Measurements from ENCODE around the gene EMD.
"Not testable (repeated sequence)": the region's sequence is repeated elsewhere in the genome, so short reads cannot be mapped to it uniquely, and the experiment has no call there.

The EMD gene

GRCh38 chrX:154371017-154371788, 7.9 kb upstream of the EMD start:
- peak; percentile 75 for DNase-seq (ENCODE audit: low spot score)

DNA sequence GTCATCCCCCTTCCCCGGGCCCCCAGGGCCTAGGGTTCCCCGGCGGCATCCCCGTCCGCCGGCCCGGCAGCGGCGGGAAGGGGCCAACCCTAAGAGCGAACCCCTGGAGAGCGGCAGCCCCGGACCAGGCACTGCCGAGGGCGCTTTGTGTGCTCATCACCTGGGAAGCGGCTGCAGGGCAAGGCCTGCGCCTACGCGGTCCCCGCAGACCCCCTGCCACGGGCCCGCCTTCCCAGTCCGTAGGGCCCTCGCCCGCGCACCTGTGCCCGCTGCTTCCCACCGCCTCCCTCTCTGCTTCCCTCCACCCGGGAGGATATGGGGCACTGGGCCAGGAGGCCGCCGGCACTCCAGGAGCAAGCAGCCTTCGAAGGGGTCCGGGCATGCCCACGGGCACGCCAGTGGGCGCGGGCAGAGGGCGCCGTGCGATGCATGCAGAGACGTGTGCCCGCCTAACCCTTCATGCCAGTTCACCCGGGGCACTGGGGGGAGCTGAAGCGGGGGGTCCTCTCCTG, 7.2 kb upstream of the EMD start:
- no peak for DNase-seq (ENCODE audit: low spot score)

- no peak for DNase-seq (ENCODE audit: low spot score)
These were observed 6.5 kb upstream of the EMD start for GRCh38 chrX:154372612-154373022.

DNA sequence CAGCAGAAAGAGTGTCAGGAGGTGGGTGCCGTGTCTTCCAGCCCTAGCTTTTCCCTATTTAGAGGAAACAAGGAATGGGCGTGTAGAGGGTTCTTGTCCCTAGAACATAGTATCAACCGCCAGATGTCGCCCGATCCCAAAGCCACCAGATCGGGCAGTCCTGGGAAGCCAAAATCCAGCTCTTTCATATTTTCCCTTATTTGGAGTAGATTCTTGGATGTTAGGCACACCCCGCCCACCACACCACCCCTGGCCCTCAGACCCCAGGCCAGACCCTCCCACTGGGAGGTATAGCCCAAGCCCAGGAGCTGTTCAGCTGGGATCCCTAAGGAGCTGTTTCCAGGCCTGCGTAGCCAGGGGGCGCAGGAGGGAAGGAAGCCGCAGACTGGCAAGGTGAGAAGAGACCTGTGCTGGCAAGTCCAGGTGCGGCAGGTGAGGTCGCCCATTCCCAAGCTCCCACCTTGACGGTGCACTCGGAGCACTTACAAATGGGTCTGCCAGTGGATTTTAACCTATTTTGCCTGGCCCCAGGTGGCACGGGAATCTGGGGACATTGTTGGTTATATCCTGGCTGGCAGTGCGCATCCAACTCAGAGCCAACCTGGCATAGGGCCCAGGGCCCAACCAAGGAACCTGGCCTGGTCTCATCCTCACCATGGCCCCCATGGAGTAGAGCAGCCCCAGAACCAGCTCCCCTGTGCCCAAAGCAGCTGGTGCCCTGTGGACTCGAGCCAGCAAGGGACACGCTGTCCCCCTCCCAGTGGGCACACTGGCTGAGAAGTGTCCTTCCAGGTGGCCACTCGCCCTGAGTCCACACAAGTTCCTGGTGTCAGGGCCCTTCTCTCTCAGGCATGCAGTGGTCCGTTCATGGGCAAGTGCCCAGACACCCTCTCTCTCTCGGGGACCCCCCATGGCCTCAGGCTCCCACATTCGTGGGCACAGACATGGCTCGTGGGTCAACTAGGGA, 5.5 kb upstream of the EMD start:
- DNase-seq (ENCODE audit: low spot score) = no peak

DNA sequence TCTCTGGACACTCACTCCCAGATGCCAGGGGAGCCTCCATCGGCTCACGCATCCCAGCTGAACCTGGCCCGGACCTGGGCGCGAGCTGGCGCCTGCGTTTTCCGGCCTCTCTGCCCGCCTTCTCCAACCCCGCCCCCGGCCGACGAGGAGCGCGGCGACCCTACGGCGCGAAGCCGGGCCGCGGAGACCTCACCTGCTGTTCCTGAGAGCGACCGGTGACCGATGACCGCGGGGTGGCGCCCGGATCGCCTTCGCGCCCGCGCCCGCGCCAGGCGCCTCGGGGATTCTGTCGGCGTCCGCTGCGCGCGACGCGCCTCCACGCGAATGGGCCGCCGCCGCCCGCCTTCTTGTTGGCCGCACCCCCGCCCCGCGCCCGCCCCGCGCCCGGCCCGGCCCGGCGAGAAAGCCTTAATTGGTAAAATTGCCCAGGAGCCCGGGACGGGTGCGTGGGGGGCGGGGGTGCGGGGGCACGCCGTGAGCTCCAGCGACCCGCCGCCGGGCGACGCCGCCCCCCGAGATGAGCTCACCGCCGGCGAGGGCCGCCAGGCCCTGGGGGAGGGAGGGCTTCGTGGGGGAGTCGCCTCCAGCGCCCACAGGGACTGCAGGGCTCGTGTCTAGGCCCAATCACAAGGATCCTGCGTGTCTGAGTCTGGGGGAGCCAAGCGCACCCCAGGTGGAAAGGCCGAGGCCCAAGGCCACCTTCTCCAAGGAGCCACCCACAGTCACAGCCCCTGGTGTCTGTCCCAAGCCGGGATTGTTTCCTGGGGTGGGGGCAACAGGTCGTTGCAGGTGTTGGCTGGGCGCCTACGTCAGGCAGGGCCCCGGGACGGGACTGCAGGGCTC, 4.6 kb upstream of the EMD start, which contains the start of gene FLNA:
TSS of gene FLNA (minus strand) at position 322 of the 843 bp plus-strand sequence. CDS start 3,389 bp downstream, outside the sequence.
- DNase-seq (ENCODE audit: low spot score) = no peak

GRCh38 chrX:154375156-154375504, 4.0 kb upstream of the EMD start:
- DNase-seq (ENCODE audit: low spot score) = no peak

DNA sequence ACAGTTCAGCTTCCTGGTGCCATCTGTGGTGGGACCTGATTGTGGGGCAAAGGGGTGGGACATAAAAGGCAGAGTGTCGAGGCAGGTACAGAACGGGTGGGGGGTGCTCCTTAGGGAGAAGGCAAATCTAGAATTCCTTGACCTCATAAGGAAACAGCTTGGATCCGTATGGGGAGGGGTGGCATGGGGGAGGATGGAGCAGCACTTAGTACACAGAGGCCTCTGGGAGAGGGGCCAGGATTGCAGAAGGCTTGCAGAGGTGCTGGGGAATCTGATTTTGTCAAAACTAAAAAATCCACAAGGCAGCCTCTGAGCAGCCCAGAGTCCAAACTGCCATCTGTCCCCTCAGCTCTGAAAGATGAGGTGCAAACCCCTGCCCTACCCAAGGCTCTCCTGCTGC, 2.3 kb upstream of the EMD start:
- no peak for DNase-seq (ENCODE audit: low spot score)

- no peak for DNase-seq (ENCODE audit: low spot score)
These were observed 866 bp upstream of the EMD start for GRCh38 chrX:154378059-154378798.

- DNase-seq (ENCODE audit: low spot score) = no peak
These were observed 465 bp downstream of the EMD start for GRCh38 chrX:154379569-154379951.

DNA sequence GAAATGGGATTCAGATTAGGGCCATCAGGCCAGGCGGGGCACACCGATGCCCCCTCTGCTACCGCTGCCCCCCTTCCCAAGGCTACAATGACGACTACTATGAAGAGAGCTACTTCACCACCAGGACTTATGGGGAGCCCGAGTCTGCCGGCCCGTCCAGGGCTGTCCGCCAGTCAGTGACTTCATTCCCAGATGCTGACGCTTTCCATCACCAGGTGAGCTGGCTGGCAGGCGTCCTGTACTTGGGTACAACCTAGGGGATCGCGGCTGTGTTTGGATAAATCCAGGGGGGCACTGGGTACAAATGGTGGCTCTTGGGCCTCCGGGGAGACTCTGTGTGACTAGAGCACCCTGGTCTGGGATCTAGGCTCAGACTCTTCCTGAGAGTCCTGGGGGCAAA, 1.1 kb downstream of the EMD start:
- DNase-seq (ENCODE audit: low spot score) = no peak

DNA sequence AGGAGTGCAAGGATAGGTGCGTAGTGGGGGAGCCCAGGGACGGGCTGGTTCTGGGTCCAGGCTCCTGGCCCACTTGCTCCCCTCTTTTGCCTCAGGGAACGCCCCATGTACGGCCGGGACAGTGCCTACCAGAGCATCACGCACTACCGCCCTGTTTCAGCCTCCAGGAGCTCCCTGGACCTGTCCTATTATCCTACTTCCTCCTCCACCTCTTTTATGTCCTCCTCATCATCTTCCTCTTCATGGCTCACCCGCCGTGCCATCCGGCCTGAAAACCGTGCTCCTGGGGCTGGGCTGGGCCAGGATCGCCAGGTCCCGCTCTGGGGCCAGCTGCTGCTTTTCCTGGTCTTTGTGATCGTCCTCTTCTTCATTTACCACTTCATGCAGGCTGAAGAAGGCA, 1.7 kb downstream of the EMD start:
- DNase-seq (ENCODE audit: low spot score) = no peak

DNA sequence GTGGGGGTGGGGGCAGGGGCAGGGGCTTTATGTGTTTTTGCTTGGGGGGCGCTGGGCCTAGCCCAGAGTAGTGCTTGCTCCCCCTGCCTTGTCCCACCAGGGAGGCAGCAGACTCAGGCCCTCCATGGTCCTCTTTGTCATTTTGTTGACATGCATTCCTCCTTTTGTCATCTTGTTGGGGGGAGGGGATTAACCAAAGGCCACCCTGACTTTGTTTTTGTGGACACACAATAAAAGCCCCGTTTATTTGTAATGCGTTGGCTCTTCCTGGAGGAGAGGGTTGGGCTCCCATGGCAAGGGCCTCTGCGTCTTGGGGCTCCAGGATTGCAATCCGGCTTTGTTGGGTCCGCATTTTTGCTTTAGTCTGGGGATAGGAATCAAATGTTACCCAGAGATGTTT, 2.2 kb downstream of the EMD start:
- no peak for DNase-seq (ENCODE audit: low spot score)

GRCh38 chrX:154382483-154383069, 3.5 kb downstream of the EMD start:
- no peak for DNase-seq (ENCODE audit: low spot score)

- no peak for DNase-seq (ENCODE audit: low spot score)
These were observed 4.5 kb downstream of the EMD start for GRCh38 chrX:154383359-154384283.

DNA sequence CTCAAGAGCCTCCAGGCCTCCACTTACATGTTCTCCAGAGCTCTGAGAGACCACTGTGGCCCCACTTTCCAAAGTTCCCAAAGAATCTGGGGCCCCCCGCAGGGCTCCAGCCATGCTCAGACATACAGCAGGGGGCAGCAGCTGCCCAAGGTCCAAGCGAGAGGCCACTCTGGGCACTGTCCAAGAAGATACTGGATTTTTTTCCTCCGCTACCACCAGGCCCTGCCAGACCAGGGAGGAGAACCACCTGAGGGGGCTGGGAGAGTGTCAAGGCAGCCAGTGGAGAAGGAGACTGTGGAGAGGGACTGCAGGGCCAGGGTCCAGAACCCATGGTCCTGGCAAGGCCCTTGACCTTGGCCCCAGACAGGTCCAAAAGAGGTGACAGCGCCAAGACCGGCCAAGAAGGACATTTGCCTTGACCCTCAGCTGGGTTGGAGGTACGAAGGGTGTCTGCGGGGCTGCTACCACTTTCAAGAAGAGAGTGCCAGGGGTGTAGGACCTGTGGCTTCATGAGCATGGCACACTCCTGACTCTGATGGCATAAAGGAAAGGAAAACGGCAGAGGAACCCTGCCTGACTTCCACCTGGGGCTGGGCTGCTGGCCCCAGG, 5.3 kb downstream of the EMD start:
- DNase-seq (ENCODE audit: low spot score) = no peak

DNA sequence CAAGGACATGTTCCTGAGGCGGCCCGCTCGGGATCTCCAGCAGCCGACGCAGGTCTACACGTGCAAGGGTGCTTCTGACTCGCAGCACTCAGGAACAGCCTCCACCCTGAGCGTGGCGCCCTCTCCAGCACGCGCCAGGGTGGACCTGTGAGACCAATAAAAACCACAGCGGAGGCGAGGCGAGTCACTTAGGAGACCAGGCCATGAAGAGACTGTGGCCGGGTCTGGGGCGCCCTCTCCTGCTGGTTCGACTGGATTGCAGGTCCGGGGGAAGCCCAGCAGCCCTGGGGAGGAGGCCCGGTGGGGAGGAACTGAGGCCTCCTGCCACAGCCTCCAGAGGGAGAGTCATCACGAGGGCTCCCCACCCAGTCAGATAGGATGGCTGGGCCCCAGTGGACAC, 9.0 kb downstream of the EMD start:
- DNase-seq (ENCODE audit: low spot score) = not testable (repeated sequence)

- not testable (repeated sequence) for DNase-seq (ENCODE audit: low spot score)
These were observed 9.6 kb downstream of the EMD start for GRCh38 chrX:154388649-154389048.

GRCh38 chrX:154389812-154390747, 11.0 kb downstream of the EMD start:
- not testable (repeated sequence) for DNase-seq (ENCODE audit: low spot score)
